ENCODE measurements around the gene SREBF2.

GRCh38 chr22:41934284-41935014, 101.5 kb downstream of the SREBF2 start:
- TF ChIP-seq EZH2 (IDR thresholded peaks at IDR 0.05; ENCODE audit: low read length, unreplicated experiment) (no peak), CTCF (conservative IDR thresholded peaks at IDR 0.05; ENCODE audit: low read depth, low read length) (no peak), EZH2phosphoT487 (IDR thresholded peaks at IDR 0.05; ENCODE audit: borderline replicate concordance, low read length) (no peak)

All from PC-3 (cell line).